GM12891 (cell line): ENCODE data around the gene EDAR.

ENCODE experiments used
- DNase-seq: peaks from one replicate; pipeline ENCODE4 v3.0.0; 2011; ENCODE audit warnings: low spot score; ENCODE audit not compliant: insufficient read length
- FAIRE-seq: peaks from 2 replicates; lab custom pipeline; 2011; peaks lifted over from hg19 to GRCh38; lab: Jason Lieb, UNC
- PAX5 ChIP-seq: IDR thresholded peaks from 2 replicates; pipeline ENCODE4 v1.6.1; 2011; ENCODE audit warnings: low read length, moderate library complexity, mild to moderate bottlenecking; ENCODE audit not compliant: insufficient read depth, severe bottlenecking
- POLR2A ChIP-seq: IDR thresholded peaks from 2 replicates; pipeline ENCODE4 v1.6.1; 2011; ENCODE audit warnings: low read depth, low read length, control low read depth
- POLR2AphosphoS5 ChIP-seq: IDR thresholded peaks from 2 replicates; pipeline ENCODE4 v1.6.1; 2011; ENCODE audit warnings: low read depth, low read length, control low read depth
- POU2F2 ChIP-seq: IDR thresholded peaks from 2 replicates; pipeline ENCODE4 v1.6.1; 2011; ENCODE audit warnings: low read depth, mild to moderate bottlenecking, control low read depth, low read length, moderate library complexity
- SPI1 ChIP-seq: IDR thresholded peaks from 2 replicates; pipeline ENCODE4 v1.6.1; 2011; ENCODE audit warnings: low read depth, low read length, control low read depth
- TAF1 ChIP-seq: IDR thresholded peaks from 2 replicates; pipeline ENCODE4 v1.6.1; 2011; ENCODE audit warnings: low read depth, low read length, control low read depth

The EDAR gene

GRCh38 chr2:109005686-109006204, 16.7 kb upstream of the EDAR start:
- no peak for TF ChIP-seq POLR2A
- no peak for TF ChIP-seq TAF1
- TF ChIP-seq POU2F2, result no peak
- TF ChIP-seq PAX5, result no peak
- TF ChIP-seq POLR2AphosphoS5, result no peak
- no peak for TF ChIP-seq SPI1
- DNase-seq, result no peak
- FAIRE-seq, result no peak

GRCh38 chr2:109001201-109001600, 12.2 kb upstream of the EDAR start:
- no peak for TF ChIP-seq TAF1
- TF ChIP-seq PAX5, result no peak
- no peak for FAIRE-seq
- DNase-seq, result no peak

DNA sequence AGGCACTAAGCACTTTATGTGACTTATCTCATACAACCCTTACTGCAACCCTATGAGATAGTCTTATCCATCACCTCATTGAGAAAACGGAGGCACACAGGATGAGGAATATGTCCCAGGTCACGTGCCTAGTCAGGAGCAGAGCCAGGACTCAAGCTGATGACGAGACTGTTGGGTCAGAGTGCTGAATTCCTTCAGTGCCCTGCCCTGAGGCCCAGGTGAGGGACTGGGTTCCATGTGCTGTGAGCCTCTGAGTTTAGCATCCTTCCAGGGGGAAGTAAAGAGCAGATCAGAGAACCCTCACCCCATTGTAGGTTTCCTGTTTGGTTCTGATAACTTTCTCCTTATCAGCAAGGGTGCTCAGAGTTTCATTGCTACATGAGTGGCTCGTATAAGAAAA, 11.7 kb upstream of the EDAR start:
- DNase-seq (no peak), FAIRE-seq (no peak)

GRCh38 chr2:108998911-108999310, 9.9 kb upstream of the EDAR start:
- no peak for TF ChIP-seq POLR2AphosphoS5
- TF ChIP-seq SPI1, result no peak
- no peak for TF ChIP-seq POLR2A
- no peak for TF ChIP-seq PAX5
- no peak for TF ChIP-seq POU2F2
- TF ChIP-seq TAF1, result no peak
- DNase-seq, result no peak
- no peak for FAIRE-seq

More for the DNA sequence above, 11.7 kb upstream of the EDAR start:
- TF ChIP-seq TAF1 (no peak), POLR2AphosphoS5 (no peak), POU2F2 (no peak), PAX5 (no peak), POLR2A (no peak), SPI1 (no peak)

GRCh38 chr2:108994178-108994577, 5.2 kb upstream of the EDAR start:
- FAIRE-seq (no peak), DNase-seq (no peak)
- no peak for TF ChIP-seq POU2F2
- TF ChIP-seq TAF1, result no peak
- TF ChIP-seq POLR2A, result no peak
- TF ChIP-seq SPI1, result no peak
- TF ChIP-seq PAX5, result no peak
- no peak for TF ChIP-seq POLR2AphosphoS5

DNA sequence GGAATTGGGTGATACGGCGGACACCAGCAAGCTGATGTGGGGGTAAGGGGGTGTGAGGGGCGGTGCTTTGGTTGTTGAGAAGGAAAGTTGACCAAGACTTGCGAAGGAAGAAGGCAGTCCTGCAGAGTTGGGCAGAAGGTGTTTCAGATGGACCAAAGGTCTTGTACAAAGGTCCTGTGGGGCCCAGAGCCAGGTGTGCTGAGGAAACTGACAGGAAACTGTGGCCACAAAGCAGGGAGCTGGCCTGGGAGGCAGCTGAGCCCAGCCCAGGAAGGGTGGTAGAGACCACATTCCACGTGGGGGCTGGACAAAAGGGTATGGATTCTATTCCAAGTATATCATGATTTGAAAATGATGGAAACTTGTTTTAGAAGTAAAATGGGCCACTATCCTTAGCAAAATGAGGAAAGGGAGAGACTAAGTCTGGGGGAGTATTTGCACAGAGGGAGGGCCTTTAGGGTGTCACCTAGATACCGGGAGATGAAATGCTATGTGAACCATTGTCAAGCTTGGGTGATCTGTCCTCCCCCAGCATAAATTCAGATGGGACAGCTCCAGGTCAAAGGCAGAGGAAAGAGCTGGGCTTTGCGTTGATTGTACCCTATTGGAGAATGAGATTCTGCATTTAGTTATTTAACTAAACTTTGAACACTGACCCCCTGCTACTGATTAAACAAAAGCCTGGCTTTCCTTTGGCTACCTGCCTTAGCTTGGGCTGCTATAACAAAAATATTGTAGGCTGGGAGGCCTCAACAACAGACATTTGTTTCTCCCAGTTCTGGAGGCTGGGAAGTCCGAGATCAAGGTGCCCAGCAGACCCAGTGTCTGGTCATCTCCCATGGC, 4.3 kb upstream of the EDAR start:
- TF ChIP-seq POU2F2 (no peak), SPI1 (no peak), TAF1 (no peak), POLR2AphosphoS5 (no peak), PAX5 (no peak)
- no peak for FAIRE-seq
- no peak for DNase-seq

- FAIRE-seq, result no peak
- DNase-seq, result no peak
- TF ChIP-seq POLR2AphosphoS5 (no peak), PAX5 (no peak), POU2F2 (no peak), POLR2A (no peak), SPI1 (no peak), TAF1 (no peak)
Observed at GRCh38 chr2:108988076-108988795, 784 bp downstream of the EDAR start.

- TF ChIP-seq POLR2A (no peak), TAF1 (no peak)
- FAIRE-seq, result no peak
- no peak for DNase-seq
Observed at GRCh38 chr2:108986916-108987510, 2.0 kb downstream of the EDAR start.

- no peak for FAIRE-seq
- TF ChIP-seq POLR2AphosphoS5, result no peak
- no peak for DNase-seq
Observed at GRCh38 chr2:108983610-108984009, 5.4 kb downstream of the EDAR start.

- DNase-seq, result no peak
- FAIRE-seq, result no peak
Observed at GRCh38 chr2:108983061-108983460, 6.0 kb downstream of the EDAR start.

More at GRCh38 chr2:108983061-108983460, 6.0 kb downstream of the EDAR start:
- TF ChIP-seq TAF1, result no peak
- TF ChIP-seq SPI1, result no peak
- TF ChIP-seq POU2F2, result no peak
- no peak for TF ChIP-seq POLR2A
- no peak for TF ChIP-seq PAX5
- no peak for TF ChIP-seq POLR2AphosphoS5
